Kidney (tissue), 14 donors: Measurements from ENCODE around the gene TEX38. TPM values are rescaled to one million over a fixed set of nuclear protein-coding genes. Genes with fewer than 3 reads are reported as not detected.

Experiments used
- DNase-seq, 5 donors: peaks; one replicate each; pipeline ENCODE4 v3.0.0-alpha.2; 2013 to 2020
- FAIRE-seq: peaks from 2 replicates; lab custom pipeline; 2012; peaks lifted over from hg19 to GRCh38; lab: Jason Lieb, UNC
- H3K27ac ChIP-seq, 2 donors: one replicate each; pipeline ENCODE4 v1.7.0; 2013; ENCODE audit warnings: low read depth in 2 of 2, low read length in 2 of 2, inconsistent platforms in 1 of 2
- H3K27me3 ChIP-seq: one replicate; pipeline ENCODE4 v1.7.1; 2013; ENCODE audit warnings: low read length, inconsistent platforms; ENCODE audit not compliant: control insufficient read depth, insufficient read depth
- H3K36me3 ChIP-seq, 3 donors: one replicate each; pipeline versions ENCODE4 v1.7.0 to v1.7.1; 2013; ENCODE audit warnings: low read length in 3 of 3, control low read depth in 1 of 3, inconsistent platforms in 1 of 3; ENCODE audit not compliant: insufficient read depth in 3 of 3, control insufficient read depth in 2 of 3
- H3K4me1 ChIP-seq, 3 donors: one replicate each; pipeline versions ENCODE4 v1.7.0 to v1.7.1; 2013; ENCODE audit warnings: low read length in 3 of 3, inconsistent platforms in 1 of 3, low read depth in 1 of 3; ENCODE audit not compliant: control insufficient read depth in 2 of 3, insufficient read depth in 2 of 3
- H3K4me3 ChIP-seq, 3 donors: one replicate each; pipeline versions ENCODE4 v1.7.0 to v1.8.1; 2013; ENCODE audit warnings: low read length in 3 of 3, control low read depth in 1 of 3, inconsistent platforms in 1 of 3
- H3K9ac ChIP-seq, 3 donors: one replicate each; pipeline versions ENCODE4 v1.7.0 to v1.7.1; 2013; ENCODE audit warnings: low read length in 3 of 3, control low read depth in 1 of 3, inconsistent platforms in 1 of 3
- H3K9me3 ChIP-seq, 3 donors: one replicate each; pipeline versions ENCODE4 v1.7.0 to v1.7.1; 2013; ENCODE audit warnings: low read length in 3 of 3, control low read depth in 1 of 3, inconsistent platforms in 1 of 3; ENCODE audit not compliant: control insufficient read depth in 2 of 3, insufficient read depth in 1 of 3
- CTCF ChIP-seq: IDR thresholded peaks from 3 replicates; pipeline ENCODE4 v1.5.1; 2012; ENCODE audit warnings: mild to moderate bottlenecking, moderate library complexity, borderline replicate concordance; ENCODE audit not compliant: insufficient read depth; ENCODE audit errors: extremely low read depth
- intact Hi-C: fragments of 100-400 bp; cut with DNase I; formaldehyde crosslinking; loops from one replicate; pipeline ENCODE4 v1.11.1; 2022
- polyA plus RNA-seq: library from polyadenylated mRNA; stranded (reverse); fragments of 350-450 nt; fragmentation: Illumina TruSeq; extraction: RNeasy Lipid Tissue Mini Kit (QIAGEN cat#74804); gene quantifications from one replicate; pipeline ENCODE4 v1.2.3, GENCODE V29; 2014; ENCODE audit warnings: low read depth, low replicate concordance; ENCODE audit not compliant: insufficient read depth
- total RNA-seq: library from RNA; stranded (reverse); fragmentation: NEBNext Ultra II Directional; extraction: Animal tissue kit (Norgen Biotek cat#: 25700); gene quantifications from one replicate; pipeline ENCODE4 v1.2.1, GENCODE V29; 2021
- donor health status: control.
- donor health status: control.
- donor health status: control.
- donor health status: control.
- donor health status: control.
- donor health status: DM: yes; HTN: yes; CAD: no.
- donor health status: Normal renal cell carcinoma (clear cell type).

The TEX38 gene
- total and polyA plus RNA-seq, 2 donors from 2014 or later, result 0.35 TPM; not detected in 1

- Histone ChIP-seq H3K27me3 (no peaks in the 10 kb centered on the region), H3K27ac (no peak overlapping the region), H3K4me1 (peaks cover 0 to 3% (median 0%) of the 10 kb centered on the region in 3 donors), H3K9me3 (peaks cover 0 to 16% (median 3%) of the 10 kb centered on the region in 3 donors), H3K9ac (no peak overlapping the region), H3K4me3 (no peak overlapping the region), H3K36me3 (peaks cover 5 to 15% (median 7%) of the 10 kb centered on the region in 3 donors)
- intact Hi-C loops, result no loop called here
- no peak for TF ChIP-seq CTCF
- FAIRE-seq (no peak), DNase-seq (no peak)
These were observed 25.3 kb upstream of the TEX38 start for GRCh38 chr1:46646331-46646730.

GRCh38 chr1:46646844-46647243, 24.8 kb upstream of the TEX38 start:
- TF ChIP-seq CTCF, result no peak
- Histone ChIP-seq H3K36me3 (peaks cover 4 to 15% (median 7%) of the 10 kb centered on the region in 3 donors), H3K27me3 (no peaks in the 10 kb centered on the region), H3K9ac (no peak overlapping the region), H3K27ac (no peak overlapping the region), H3K9me3 (peaks cover 0 to 16% (median 3%) of the 10 kb centered on the region in 3 donors), H3K4me1 (peaks cover 0 to 3% (median 0%) of the 10 kb centered on the region in 3 donors), H3K4me3 (no peak overlapping the region)
- FAIRE-seq (no peak), DNase-seq (no peak)
- intact Hi-C loops, result no loop called here

- intact Hi-C loops, result no loop called here
- peaks cover 0 to 3% (median 0%) of the 10 kb centered on the region in 3 donors for H3K4me1 ChIP-seq
- no peak for TF ChIP-seq CTCF
- no peaks in the 10 kb centered on the region for H3K27me3 ChIP-seq
- H3K4me3 ChIP-seq, result no peak overlapping the region
- no peak overlapping the region for H3K27ac ChIP-seq
- H3K36me3 ChIP-seq, result peaks cover 8 to 19% (median 9%) of the 10 kb centered on the region in 3 donors
- DNase-seq, result no peak
- peaks cover 0 to 16% (median 3%) of the 10 kb centered on the region in 3 donors for H3K9me3 ChIP-seq
- no peak overlapping the region for H3K9ac ChIP-seq
- no peak for FAIRE-seq
These were observed 24.0 kb upstream of the TEX38 start for GRCh38 chr1:46647611-46648010.

GRCh38 chr1:46649764-46650163, 21.9 kb upstream of the TEX38 start:
- Histone ChIP-seq H3K4me1 (no peaks in the 10 kb centered on the region), H3K9me3 (peaks cover 0 to 16% (median 3%) of the 10 kb centered on the region in 3 donors), H3K27me3 (no peaks in the 10 kb centered on the region), H3K27ac (no peak overlapping the region), H3K4me3 (no peak overlapping the region), H3K36me3 (peaks cover 7 to 21% (median 9%) of the 10 kb centered on the region in 3 donors), H3K9ac (no peak overlapping the region)
- DNase-seq, result no peak
- no peak for TF ChIP-seq CTCF
- no peak for FAIRE-seq
- intact Hi-C loops, result no loop called here
